GM06990 (cell line): Measurements from ENCODE around the gene SPTBN1.

Source experiments
- DNase-seq: peaks from one replicate; pipeline ENCODE4 v3.0.0-alpha.2; 2011; ENCODE audit not compliant: insufficient read length; ENCODE audit errors: extremely low read depth
- H3K27me3 ChIP-seq: replicated peaks from 2 replicates; pipeline ENCODE4 v1.6.0; 2011; ENCODE audit warnings: low read length; ENCODE audit not compliant: control insufficient read depth, insufficient read depth
- H3K36me3 ChIP-seq: 2 replicates; pipeline ENCODE4 v1.5.1; 2011; ENCODE audit warnings: low read length; ENCODE audit not compliant: control insufficient read depth, insufficient read depth
- H3K4me3 ChIP-seq: replicated peaks from 2 replicates; pipeline ENCODE4 v1.5.1; 2011; ENCODE audit warnings: low read depth, mild to moderate bottlenecking, control low read depth, low read length
- TF ChIP-seq, protein P1 (sequence below): IDR thresholded peaks from 2 replicates; pipeline ENCODE4 v1.5.1; 2011; ENCODE audit warnings: low read length, control low read depth, mild to moderate bottlenecking, inconsistent platforms; ENCODE audit not compliant: insufficient read depth, poor library complexity, severe bottlenecking

SPTBN1 gene

GRCh38 chr2:54676656-54677055 is 220.5 kb downstream of the SPTBN1 start:
- no peak overlapping the region for H3K4me3 ChIP-seq
- H3K36me3 ChIP-seq: no peaks in the 10 kb centered on the region
- DNase-seq: no peak
- TF ChIP-seq, protein P1, sequence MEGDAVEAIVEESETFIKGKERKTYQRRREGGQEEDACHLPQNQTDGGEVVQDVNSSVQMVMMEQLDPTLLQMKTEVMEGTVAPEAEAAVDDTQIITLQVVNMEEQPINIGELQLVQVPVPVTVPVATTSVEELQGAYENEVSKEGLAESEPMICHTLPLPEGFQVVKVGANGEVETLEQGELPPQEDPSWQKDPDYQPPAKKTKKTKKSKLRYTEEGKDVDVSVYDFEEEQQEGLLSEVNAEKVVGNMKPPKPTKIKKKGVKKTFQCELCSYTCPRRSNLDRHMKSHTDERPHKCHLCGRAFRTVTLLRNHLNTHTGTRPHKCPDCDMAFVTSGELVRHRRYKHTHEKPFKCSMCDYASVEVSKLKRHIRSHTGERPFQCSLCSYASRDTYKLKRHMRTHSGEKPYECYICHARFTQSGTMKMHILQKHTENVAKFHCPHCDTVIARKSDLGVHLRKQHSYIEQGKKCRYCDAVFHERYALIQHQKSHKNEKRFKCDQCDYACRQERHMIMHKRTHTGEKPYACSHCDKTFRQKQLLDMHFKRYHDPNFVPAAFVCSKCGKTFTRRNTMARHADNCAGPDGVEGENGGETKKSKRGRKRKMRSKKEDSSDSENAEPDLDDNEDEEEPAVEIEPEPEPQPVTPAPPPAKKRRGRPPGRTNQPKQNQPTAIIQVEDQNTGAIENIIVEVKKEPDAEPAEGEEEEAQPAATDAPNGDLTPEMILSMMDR: no peak
- H3K27me3 ChIP-seq: no peaks in the 10 kb centered on the region

- peak; percentile 44 for DNase-seq
- no peaks in the 10 kb centered on the region for H3K36me3 ChIP-seq
- TF ChIP-seq, protein P1: no peak
- H3K27me3 ChIP-seq: no peaks in the 10 kb centered on the region
- no peak overlapping the region for H3K4me3 ChIP-seq
Measured at GRCh38 chr2:54677476-54678265, 221.5 kb downstream of the SPTBN1 start.

DNA sequence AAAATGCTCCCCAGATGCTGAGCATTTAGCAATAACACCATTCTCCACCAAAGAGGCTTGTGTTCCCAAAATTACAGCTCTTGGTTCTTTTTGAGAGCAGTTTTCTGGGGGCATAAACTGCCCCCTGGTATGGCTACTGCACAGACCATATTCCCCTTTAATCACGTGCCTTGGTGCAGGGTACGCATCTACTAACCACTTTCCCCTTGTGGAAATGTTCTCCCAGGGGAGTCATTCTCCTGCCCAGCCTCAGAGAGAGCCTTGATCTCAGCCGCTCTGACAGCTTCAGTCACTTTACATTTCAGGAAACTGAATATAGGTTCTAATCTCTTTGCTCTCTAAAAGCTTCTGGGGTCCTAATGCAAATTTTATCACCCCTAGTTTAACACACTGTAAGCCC is 222.6 kb downstream of the SPTBN1 start:
- DNase-seq: no peak
- no peak overlapping the region for H3K4me3 ChIP-seq
- TF ChIP-seq, protein P1: no peak
- H3K36me3 ChIP-seq: no peaks in the 10 kb centered on the region
- no peaks in the 10 kb centered on the region for H3K27me3 ChIP-seq

GRCh38 chr2:54680397-54681041 is 224.4 kb downstream of the SPTBN1 start:
- TF ChIP-seq, protein P1: no peak
- peak; percentile 69 for DNase-seq
- H3K4me3 ChIP-seq: peak overlapping the region; percentile 33; the same call in 1 of the 2 replicates

GRCh38 chr2:54681416-54681815 is 225.3 kb downstream of the SPTBN1 start:
- no peak for DNase-seq
- TF ChIP-seq, protein P1: no peak
- H3K27me3 ChIP-seq: no peaks in the 10 kb centered on the region

More at GRCh38 chr2:54680397-54681041, 224.4 kb downstream of the SPTBN1 start:
- no peaks in the 10 kb centered on the region for H3K27me3 ChIP-seq
- H3K36me3 ChIP-seq: no peaks in the 10 kb centered on the region

More at GRCh38 chr2:54681416-54681815, 225.3 kb downstream of the SPTBN1 start:
- no peak overlapping the region for H3K4me3 ChIP-seq
- no peaks in the 10 kb centered on the region for H3K36me3 ChIP-seq
